Erythroblast (primary cell): Measurements from ENCODE around the gene CASQ1.

Experiments
- DNase-seq, 2 experiments: peaks; one replicate each; lab custom pipeline; 2025; lab: John Stamatoyannopoulos, UW
- GATA1 ChIP-seq: IDR thresholded peaks from 2 replicates; pipeline ENCODE4 v1.6.1; 2011; ENCODE audit warnings: low read depth, mild to moderate bottlenecking, control low read depth, low read length, moderate library complexity
- POLR2A ChIP-seq: IDR thresholded peaks from 2 replicates; pipeline ENCODE4 v1.6.1; 2011; ENCODE audit warnings: mild to moderate bottlenecking, low read length

CASQ1 gene

GRCh38 chr1:160217481-160218051, 27.2 kb downstream of the CASQ1 start:
- DNase-seq, result no peak
- TF ChIP-seq POLR2A (no peak), GATA1 (no peak)

DNA sequence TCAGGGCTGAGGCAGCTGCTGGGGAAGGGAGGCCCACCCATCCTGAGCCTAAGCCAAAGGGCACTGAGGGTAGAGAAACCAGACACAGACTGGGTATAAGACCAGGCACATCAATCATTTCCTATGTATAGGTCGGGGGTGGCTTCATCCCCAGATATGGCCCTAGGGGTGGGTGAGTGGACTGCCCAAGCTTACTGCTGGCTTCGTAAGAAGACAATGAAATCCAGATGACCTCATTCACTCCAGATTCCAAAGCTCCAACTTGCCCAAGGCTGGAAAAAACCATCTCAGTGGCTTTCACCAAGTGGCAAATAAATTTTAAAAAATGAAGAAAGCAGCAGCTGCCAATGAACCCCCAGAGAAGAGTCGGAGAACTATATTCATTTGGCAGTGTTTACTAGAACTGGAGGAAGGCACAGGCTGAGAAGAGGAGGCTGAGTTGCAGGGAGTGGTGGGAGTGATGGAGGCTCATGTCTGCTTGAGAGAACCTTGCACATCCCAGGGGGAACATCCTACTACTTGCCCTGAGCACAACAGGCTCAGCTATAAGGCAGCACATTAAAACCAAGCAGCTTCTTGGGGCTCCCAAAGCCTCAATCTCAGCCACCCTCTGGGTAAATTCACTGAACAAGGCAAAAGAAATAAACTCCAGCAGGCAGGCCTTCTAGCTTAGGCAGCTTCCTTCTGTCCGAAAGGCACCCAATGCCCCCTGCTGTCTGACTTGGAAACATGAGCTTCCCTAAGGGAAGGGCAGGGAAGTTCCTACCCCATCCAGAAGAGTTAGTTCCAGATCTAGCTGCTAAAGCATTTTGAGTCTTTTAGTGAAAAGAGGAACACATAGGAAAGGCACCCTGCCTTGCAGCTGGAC, 28.9 kb downstream of the CASQ1 start:
- no peak for TF ChIP-seq POLR2A
- no peak for TF ChIP-seq GATA1
- peak in 1 of 2 experiments; percentile 26 for DNase-seq

DNA sequence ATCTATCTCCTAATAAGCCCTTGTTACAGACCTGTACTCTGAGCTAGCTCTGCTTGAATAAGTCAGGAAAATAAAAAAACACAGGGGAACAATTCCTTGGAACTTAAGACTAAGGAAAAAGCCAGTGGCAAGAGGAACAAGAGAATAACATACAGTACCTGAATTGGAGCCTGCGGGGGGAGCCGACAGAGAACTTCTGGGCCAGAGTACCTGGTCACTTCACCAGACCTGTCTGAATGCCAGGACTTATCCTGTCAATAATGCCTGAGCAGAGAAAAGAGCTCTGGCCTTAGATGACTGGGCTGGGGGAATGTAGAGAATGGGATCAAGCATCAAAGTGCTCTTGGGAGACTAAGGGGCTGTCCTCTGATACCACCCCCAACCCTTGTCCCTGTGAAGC, 29.9 kb downstream of the CASQ1 start:
- no peak for TF ChIP-seq GATA1
- TF ChIP-seq POLR2A, result no peak

GRCh38 chr1:160221089-160221488, 30.7 kb downstream of the CASQ1 start:
- DNase-seq, result no peak
- TF ChIP-seq POLR2A (no peak), GATA1 (no peak)

More for the DNA sequence above, 29.9 kb downstream of the CASQ1 start:
- no peak for DNase-seq

GRCh38 chr1:160222546-160222945, 32.2 kb downstream of the CASQ1 start:
- no peak for TF ChIP-seq POLR2A
- no peak for TF ChIP-seq GATA1
- DNase-seq, result no peak

DNA sequence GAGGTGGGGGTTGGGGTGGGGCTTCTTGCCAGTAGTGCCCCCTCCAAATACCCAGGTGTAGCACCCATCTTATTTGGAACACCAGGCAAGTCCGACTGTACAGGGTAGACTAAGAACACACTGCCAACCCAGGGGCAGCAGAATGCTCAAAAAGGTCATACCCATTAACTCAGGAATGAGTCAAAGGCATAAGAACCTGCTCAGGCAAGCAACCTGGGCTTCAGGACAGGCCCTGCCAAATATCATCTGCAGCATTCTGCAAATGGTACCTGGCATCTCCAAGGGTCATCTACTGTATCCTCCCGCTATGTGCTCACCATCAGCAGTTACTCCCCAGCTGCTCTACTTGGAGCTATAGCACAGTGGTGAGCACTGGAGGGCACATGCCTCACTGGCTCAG, 34.2 kb downstream of the CASQ1 start:
- TF ChIP-seq POLR2A (no peak), GATA1 (no peak)
- DNase-seq, result no peak

DNA sequence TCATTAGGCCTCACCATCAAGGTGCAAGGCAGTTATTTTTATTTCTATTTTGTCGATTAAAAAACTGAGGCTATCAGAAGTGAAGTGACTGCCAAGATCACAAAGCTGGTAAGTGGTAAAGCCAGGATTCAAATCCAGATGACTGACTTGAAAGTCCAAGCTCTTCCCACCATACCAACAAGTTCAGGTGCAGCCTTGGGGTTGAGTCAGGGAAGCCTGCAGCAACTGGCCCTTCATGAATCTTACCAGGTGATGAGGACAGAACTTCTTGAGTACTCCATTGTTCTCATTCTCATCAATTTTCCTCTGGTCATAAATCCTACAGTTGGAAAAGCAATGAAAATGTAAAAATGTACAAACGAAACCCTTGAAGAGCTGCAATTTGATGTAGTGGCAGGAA, 35.0 kb downstream of the CASQ1 start:
- no peak for DNase-seq
- TF ChIP-seq GATA1 (no peak), POLR2A (no peak)

GRCh38 chr1:160226623-160227022, 36.2 kb downstream of the CASQ1 start:
- TF ChIP-seq GATA1 (no peak), POLR2A (no peak)
- DNase-seq, result no peak

DNA sequence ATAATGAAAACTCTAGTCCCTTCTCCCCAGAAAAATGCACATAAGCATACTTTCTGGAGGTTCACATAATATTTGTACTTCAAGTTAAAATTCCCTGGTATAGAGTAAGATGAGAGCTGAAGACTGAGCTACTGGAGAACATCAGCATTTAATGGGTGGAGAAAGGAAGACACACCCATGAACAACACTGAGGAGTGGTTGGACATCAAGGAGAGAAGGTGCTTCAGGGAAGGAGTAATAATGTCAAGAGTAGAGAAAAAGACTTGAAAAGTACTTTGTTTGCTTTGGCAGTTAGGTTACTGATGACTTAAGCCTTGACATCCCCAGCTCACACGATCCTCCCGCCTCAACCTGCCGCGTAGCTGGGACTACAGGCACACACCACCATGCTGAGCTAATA, 36.7 kb downstream of the CASQ1 start:
- TF ChIP-seq GATA1 (no peak), POLR2A (no peak)
- no peak for DNase-seq

DNA sequence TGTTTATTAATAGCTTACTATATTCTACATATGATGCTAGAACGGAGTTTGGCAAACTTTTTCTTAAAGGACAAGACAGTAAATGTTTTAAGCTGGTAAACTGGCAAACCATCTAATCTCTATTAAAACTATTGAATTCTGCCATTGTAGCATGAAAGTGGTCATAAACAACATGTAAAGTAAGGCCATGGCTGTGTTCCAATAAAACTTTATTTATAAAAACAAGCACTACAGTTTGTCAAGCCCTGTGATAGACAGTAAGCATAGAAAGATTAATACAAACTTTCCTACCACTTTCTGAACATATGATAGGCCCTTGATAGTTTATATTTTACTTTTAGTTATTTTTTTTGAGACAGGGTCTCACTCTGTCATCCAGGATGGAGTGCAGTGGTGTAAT, 37.2 kb downstream of the CASQ1 start:
- no peak for DNase-seq
- TF ChIP-seq GATA1, result no peak
- no peak for TF ChIP-seq POLR2A

GRCh38 chr1:160228431-160228830, 38.1 kb downstream of the CASQ1 start:
- no peak for DNase-seq
- TF ChIP-seq POLR2A (no peak), GATA1 (no peak)

DNA sequence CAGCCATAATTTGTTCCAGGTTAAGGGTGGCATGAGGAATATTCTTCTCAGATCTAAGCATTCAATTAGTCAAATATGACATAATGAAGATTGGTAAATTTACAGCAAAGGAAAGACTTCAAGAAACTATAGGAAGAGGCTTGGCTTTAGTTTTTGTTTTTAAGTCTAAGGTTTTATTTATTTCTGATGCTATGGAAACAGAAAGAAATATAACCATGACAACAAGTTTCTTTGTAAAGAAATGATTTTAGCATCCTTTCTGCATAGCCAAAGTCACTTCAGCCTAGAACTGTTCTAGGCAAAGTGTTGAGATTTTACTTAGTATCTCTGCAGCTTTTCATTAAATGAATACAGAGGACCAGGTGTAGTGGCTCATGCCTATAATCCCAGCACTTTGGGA, 42.5 kb downstream of the CASQ1 start:
- no peak for TF ChIP-seq GATA1
- no peak for TF ChIP-seq POLR2A
- no peak for DNase-seq

DNA sequence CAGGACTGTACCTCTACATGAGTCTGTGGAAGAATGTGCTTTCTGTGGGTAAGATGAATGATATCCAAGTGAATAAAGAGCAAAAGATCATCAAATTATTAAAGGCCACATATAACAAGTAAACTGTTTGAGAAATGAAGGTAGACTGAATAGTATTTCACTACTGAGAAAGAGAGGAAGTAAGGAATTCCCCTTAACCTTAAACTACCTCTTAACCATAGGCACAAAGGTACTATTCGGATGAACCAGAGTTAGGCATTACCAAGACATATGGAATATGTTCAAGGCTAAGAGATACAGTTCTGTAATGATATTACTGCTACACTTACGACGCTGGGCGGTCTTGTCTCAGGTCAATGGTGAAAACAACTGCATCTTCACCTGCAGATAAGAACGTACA, 46.4 kb downstream of the CASQ1 start:
- DNase-seq, result no peak
- TF ChIP-seq POLR2A (no peak), GATA1 (no peak)

DNA sequence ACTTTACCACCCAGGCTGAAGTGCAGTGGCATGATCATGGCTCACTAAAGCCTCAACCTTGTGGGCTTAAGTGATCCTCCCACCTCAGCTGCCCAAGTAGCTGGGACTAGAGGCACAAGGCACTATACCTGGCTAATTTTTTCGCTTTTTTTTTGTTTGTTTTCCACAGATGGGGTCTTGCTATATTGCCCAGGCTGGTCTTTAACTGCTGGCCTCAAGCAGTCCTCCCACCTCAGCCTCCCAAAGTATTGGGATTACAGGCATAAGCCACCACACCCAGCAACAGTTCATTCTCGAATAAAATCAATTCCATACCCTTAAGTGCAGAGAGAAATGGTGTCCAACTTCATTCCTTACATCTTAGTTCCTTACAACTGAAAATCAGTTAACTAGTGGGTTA, 47.2 kb downstream of the CASQ1 start:
- DNase-seq, result no peak
- TF ChIP-seq POLR2A (no peak), GATA1 (no peak)
